Measurements from ENCODE around the gene ARHGAP30.

The ARHGAP30 gene

DNA sequence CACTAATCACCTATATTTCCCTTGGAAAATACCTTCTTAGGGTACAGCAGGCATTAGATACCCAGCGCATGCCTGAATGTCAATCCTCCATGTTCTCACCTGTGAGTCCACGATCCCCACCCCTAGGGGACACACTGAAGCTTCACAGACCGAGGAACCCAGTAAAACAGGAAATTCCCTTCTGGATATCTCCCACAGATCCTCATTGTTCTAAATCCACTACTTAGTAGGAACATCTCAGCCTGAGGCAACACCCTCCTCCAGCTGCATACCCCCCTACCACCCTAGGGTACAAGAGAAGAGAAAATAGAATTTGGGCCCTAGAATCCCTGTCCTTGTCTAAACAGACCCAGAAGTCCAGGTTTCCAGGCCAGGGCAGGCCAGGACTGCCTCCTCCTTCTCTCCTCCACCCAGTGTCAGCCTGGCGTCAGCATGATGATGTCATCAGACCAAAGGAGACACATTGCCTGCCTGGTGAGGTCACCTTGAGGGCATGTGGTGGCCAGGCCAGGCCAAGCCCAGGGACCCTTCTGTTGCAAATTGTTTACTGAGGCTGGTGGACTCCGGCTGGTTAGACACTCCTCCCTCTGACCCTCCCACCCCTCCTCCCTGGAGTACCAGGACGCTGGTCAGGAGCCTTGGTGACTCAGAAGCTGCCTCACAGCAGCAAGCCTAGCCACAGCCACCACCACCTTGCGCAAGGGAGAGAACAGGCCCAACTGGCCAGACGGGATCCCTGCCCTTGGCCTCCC lies 13.5 kb upstream of the ARHGAP30 start:
- no peak for DNase-seq (ENCODE audit: low spot score)
- Histone ChIP-seq H2AFZ (ENCODE audit: low read length) (no peak overlapping the region), H3K36me3 (replicated peaks in 1 of 2; ENCODE audit: control insufficient read depth in 2 of 2, insufficient read depth in 2 of 2, low read length in 2 of 2) (no peaks in the 10 kb centered on the region), H3K14ac (ENCODE audit: low read length) (no peak overlapping the region), H3K23ac (ENCODE audit: low read depth, low read length, poor library complexity) (no peak overlapping the region), H3K27ac (replicated peaks; ENCODE audit: low read length) (no peak overlapping the region), H3K18ac (ENCODE audit: low read length) (peak overlapping the region; percentile 16), H3K27me3 (ENCODE audit: control insufficient read depth in 3 of 3, insufficient read depth in 3 of 3, low read depth in 1 of 3, low read length in 3 of 3) (peaks cover 0 to 23% (median 0%) of the 10 kb centered on the region in 3 experiments), H2AK5ac (ENCODE audit: low read depth, low read length) (peak overlapping the region; percentile 74), H3K79me1 (ENCODE audit: low read depth, low read length) (no peaks in the 10 kb centered on the region), H4K8ac (ENCODE audit: low read depth, low read length) (no peak overlapping the region), H3K4me2 (ENCODE audit: insufficient read depth, low read length, poor library complexity, severe bottlenecking) (no peak overlapping the region), H2BK15ac (ENCODE audit: low read length) (no peak overlapping the region), H3K9me3 (replicated peaks in 1 of 2; ENCODE audit: control insufficient read depth in 2 of 2, insufficient read depth in 1 of 2, low read depth in 1 of 2, low read length in 2 of 2) (no peaks in the 10 kb centered on the region), H3K9ac (ENCODE audit: low read depth, low read length, poor library complexity) (no peak overlapping the region), H3K4me3 (ENCODE audit: low read length in 2 of 2) (no peak overlapping the region), H3K4me1 (ENCODE audit: control insufficient read depth in 2 of 2, insufficient read depth in 1 of 2, low read depth in 1 of 2, low read length in 2 of 2) (peaks cover 4 to 6% of the 10 kb centered on the region in 2 donors), H4K91ac (ENCODE audit: low read depth, low read length, poor library complexity) (no peak overlapping the region), H2BK12ac (ENCODE audit: low read length) (no peak overlapping the region), H2BK120ac (ENCODE audit: low read depth, low read length) (no peak overlapping the region), H3K4ac (ENCODE audit: low read length) (no peak overlapping the region), H2BK5ac (ENCODE audit: low read length) (no peak overlapping the region)
- WGBS, 2 donors (ENCODE audit: extremely low coverage in 2 of 2, insufficient read length in 2 of 2, insufficient replicate concordance in 1 of 2): no CpG with 5 or more reads among the region's 8 CpGs

DNA sequence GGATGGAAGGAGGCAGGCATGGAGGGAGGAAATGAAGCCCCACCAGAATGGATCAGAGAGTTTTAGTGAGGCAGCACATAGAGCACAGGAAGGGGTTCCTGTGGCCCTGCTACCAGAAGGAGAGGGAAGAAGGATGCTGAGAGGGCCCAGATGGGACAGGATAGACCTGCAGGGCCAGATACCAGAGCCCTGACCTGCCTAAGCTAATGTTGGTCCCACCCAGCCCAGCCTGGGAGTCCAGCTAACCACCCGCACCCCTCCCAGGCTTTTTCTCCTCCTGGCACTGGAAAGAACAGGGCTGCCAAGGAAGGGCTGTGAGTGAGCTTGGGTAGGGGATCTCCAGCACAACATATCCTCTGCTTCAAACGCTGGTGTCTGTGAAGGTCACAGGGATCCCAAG lies 12.8 kb upstream of the ARHGAP30 start:
- no peaks in the 10 kb centered on the region for H3K9me3 ChIP-seq (replicated peaks in 1 of 2; ENCODE audit: control insufficient read depth in 2 of 2, insufficient read depth in 1 of 2, low read depth in 1 of 2, low read length in 2 of 2)

DNA sequence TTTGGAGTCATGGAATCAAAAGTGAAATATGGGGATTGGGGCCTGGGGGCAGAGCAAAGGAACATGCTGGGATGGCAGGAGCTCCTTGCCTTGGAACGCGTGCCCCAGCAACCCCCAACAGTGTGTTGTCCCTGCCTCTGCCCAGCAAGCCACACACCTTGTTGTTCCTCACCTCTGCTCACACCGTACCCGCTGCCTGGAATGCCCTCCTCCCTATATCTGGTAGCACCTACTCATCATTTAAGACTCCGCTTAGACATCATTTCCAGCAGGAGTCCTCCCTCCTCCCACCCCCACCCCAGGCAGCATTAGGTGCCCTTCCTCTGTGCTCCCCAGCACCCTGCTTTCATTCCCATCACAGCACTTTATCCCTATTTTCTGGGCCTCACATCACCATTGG lies 11.8 kb upstream of the ARHGAP30 start:
- H3K9ac ChIP-seq (ENCODE audit: low read depth, low read length, poor library complexity): no peak overlapping the region
- H3K4ac ChIP-seq (ENCODE audit: low read length): no peak overlapping the region
- peaks cover 6 to 7% of the 10 kb centered on the region in 2 donors for H3K4me1 ChIP-seq (ENCODE audit: control insufficient read depth in 2 of 2, insufficient read depth in 1 of 2, low read depth in 1 of 2, low read length in 2 of 2)
- H2AFZ ChIP-seq (ENCODE audit: low read length): no peak overlapping the region
- H2BK5ac ChIP-seq (ENCODE audit: low read length): no peak overlapping the region
- no peak overlapping the region for H2AK5ac ChIP-seq (ENCODE audit: low read depth, low read length)
- H4K91ac ChIP-seq (ENCODE audit: low read depth, low read length, poor library complexity): no peak overlapping the region
- no peak overlapping the region for H3K14ac ChIP-seq (ENCODE audit: low read length)
- no peak overlapping the region for H4K8ac ChIP-seq (ENCODE audit: low read depth, low read length)
- H3K36me3 ChIP-seq (replicated peaks in 1 of 2; ENCODE audit: control insufficient read depth in 2 of 2, insufficient read depth in 2 of 2, low read length in 2 of 2): no peaks in the 10 kb centered on the region
- H3K23ac ChIP-seq (ENCODE audit: low read depth, low read length, poor library complexity): no peak overlapping the region
- no CpG with 5 or more reads among the region's 5 CpGs for WGBS, 2 donors (ENCODE audit: extremely low coverage in 2 of 2, insufficient read length in 2 of 2, insufficient replicate concordance in 1 of 2)
- DNase-seq (ENCODE audit: low spot score): no peak
- peaks cover 0 to 13% (median 0%) of the 10 kb centered on the region in 3 experiments for H3K27me3 ChIP-seq (ENCODE audit: control insufficient read depth in 3 of 3, insufficient read depth in 3 of 3, low read depth in 1 of 3, low read length in 3 of 3)
- no peaks in the 10 kb centered on the region for H3K9me3 ChIP-seq (replicated peaks in 1 of 2; ENCODE audit: control insufficient read depth in 2 of 2, insufficient read depth in 1 of 2, low read depth in 1 of 2, low read length in 2 of 2)
- H3K79me1 ChIP-seq (ENCODE audit: low read depth, low read length): no peaks in the 10 kb centered on the region
- H3K4me3 ChIP-seq (ENCODE audit: low read length in 2 of 2): no peak overlapping the region
- no peak overlapping the region for H3K18ac ChIP-seq (ENCODE audit: low read length)
- H2BK12ac ChIP-seq (ENCODE audit: low read length): no peak overlapping the region
- H2BK15ac ChIP-seq (ENCODE audit: low read length): no peak overlapping the region
- H3K27ac ChIP-seq (replicated peaks; ENCODE audit: low read length): no peak overlapping the region
- no peak overlapping the region for H2BK120ac ChIP-seq (ENCODE audit: low read depth, low read length)
- H3K4me2 ChIP-seq (ENCODE audit: insufficient read depth, low read length, poor library complexity, severe bottlenecking): no peak overlapping the region

More for the DNA sequence above, 12.8 kb upstream of the ARHGAP30 start:
- H3K23ac ChIP-seq (ENCODE audit: low read depth, low read length, poor library complexity): no peak overlapping the region
- WGBS, 2 donors (ENCODE audit: extremely low coverage in 2 of 2, insufficient read length in 2 of 2, insufficient replicate concordance in 1 of 2): no CpG with 5 or more reads among the region's 2 CpGs
- no peak overlapping the region for H3K27ac ChIP-seq (replicated peaks; ENCODE audit: low read length)
- no peak overlapping the region for H3K4me2 ChIP-seq (ENCODE audit: insufficient read depth, low read length, poor library complexity, severe bottlenecking)
- H2BK15ac ChIP-seq (ENCODE audit: low read length): no peak overlapping the region
- H3K18ac ChIP-seq (ENCODE audit: low read length): no peak overlapping the region
- H3K14ac ChIP-seq (ENCODE audit: low read length): no peak overlapping the region
- no peak overlapping the region for H2BK12ac ChIP-seq (ENCODE audit: low read length)
- DNase-seq (ENCODE audit: low spot score): no peak
- no peak overlapping the region for H2BK5ac ChIP-seq (ENCODE audit: low read length)
- H3K27me3 ChIP-seq (ENCODE audit: control insufficient read depth in 3 of 3, insufficient read depth in 3 of 3, low read depth in 1 of 3, low read length in 3 of 3): peaks cover 0 to 17% (median 0%) of the 10 kb centered on the region in 3 experiments
- H4K91ac ChIP-seq (ENCODE audit: low read depth, low read length, poor library complexity): no peak overlapping the region
- H3K36me3 ChIP-seq (replicated peaks in 1 of 2; ENCODE audit: control insufficient read depth in 2 of 2, insufficient read depth in 2 of 2, low read length in 2 of 2): no peaks in the 10 kb centered on the region
- no peak overlapping the region for H4K8ac ChIP-seq (ENCODE audit: low read depth, low read length)
- no peak overlapping the region for H2BK120ac ChIP-seq (ENCODE audit: low read depth, low read length)
- no peak overlapping the region for H3K9ac ChIP-seq (ENCODE audit: low read depth, low read length, poor library complexity)
- H2AFZ ChIP-seq (ENCODE audit: low read length): no peak overlapping the region
- H3K4me3 ChIP-seq (ENCODE audit: low read length in 2 of 2): no peak overlapping the region
- peaks cover 4 to 6% of the 10 kb centered on the region in 2 donors for H3K4me1 ChIP-seq (ENCODE audit: control insufficient read depth in 2 of 2, insufficient read depth in 1 of 2, low read depth in 1 of 2, low read length in 2 of 2)
- H2AK5ac ChIP-seq (ENCODE audit: low read depth, low read length): peak overlapping the region; percentile 22
- H3K79me1 ChIP-seq (ENCODE audit: low read depth, low read length): no peaks in the 10 kb centered on the region
- no peak overlapping the region for H3K4ac ChIP-seq (ENCODE audit: low read length)

- H3K27ac ChIP-seq (replicated peaks; ENCODE audit: low read length): no peak overlapping the region
- H3K14ac ChIP-seq (ENCODE audit: low read length): no peak overlapping the region
- no peak overlapping the region for H2AK5ac ChIP-seq (ENCODE audit: low read depth, low read length)
- no peak overlapping the region for H3K4me3 ChIP-seq (ENCODE audit: low read length in 2 of 2)
- H3K36me3 ChIP-seq (replicated peaks in 1 of 2; ENCODE audit: control insufficient read depth in 2 of 2, insufficient read depth in 2 of 2, low read length in 2 of 2): no peaks in the 10 kb centered on the region
- no peak overlapping the region for H2BK5ac ChIP-seq (ENCODE audit: low read length)
- H3K9ac ChIP-seq (ENCODE audit: low read depth, low read length, poor library complexity): no peak overlapping the region
- no CpG with 5 or more reads among the region's 5 CpGs for WGBS, 2 donors (ENCODE audit: extremely low coverage in 2 of 2, insufficient read length in 2 of 2, insufficient replicate concordance in 1 of 2)
- H3K27me3 ChIP-seq (ENCODE audit: control insufficient read depth in 3 of 3, insufficient read depth in 3 of 3, low read depth in 1 of 3, low read length in 3 of 3): peaks cover 0 to 8% (median 0%) of the 10 kb centered on the region in 3 experiments
- H3K23ac ChIP-seq (ENCODE audit: low read depth, low read length, poor library complexity): no peak overlapping the region
- H3K9me3 ChIP-seq (replicated peaks in 1 of 2; ENCODE audit: control insufficient read depth in 2 of 2, insufficient read depth in 1 of 2, low read depth in 1 of 2, low read length in 2 of 2): no peaks in the 10 kb centered on the region
- H2BK12ac ChIP-seq (ENCODE audit: low read length): no peak overlapping the region
- no peak overlapping the region for H4K91ac ChIP-seq (ENCODE audit: low read depth, low read length, poor library complexity)
- H3K4me2 ChIP-seq (ENCODE audit: insufficient read depth, low read length, poor library complexity, severe bottlenecking): no peak overlapping the region
- no peaks in the 10 kb centered on the region for H3K79me1 ChIP-seq (ENCODE audit: low read depth, low read length)
- H2BK120ac ChIP-seq (ENCODE audit: low read depth, low read length): no peak overlapping the region
- no peak for DNase-seq (ENCODE audit: low spot score)
- H2AFZ ChIP-seq (ENCODE audit: low read length): no peak overlapping the region
- peaks cover 6 to 7% of the 10 kb centered on the region in 2 donors for H3K4me1 ChIP-seq (ENCODE audit: control insufficient read depth in 2 of 2, insufficient read depth in 1 of 2, low read depth in 1 of 2, low read length in 2 of 2)
- H2BK15ac ChIP-seq (ENCODE audit: low read length): no peak overlapping the region
- no peak overlapping the region for H4K8ac ChIP-seq (ENCODE audit: low read depth, low read length)
- no peak overlapping the region for H3K4ac ChIP-seq (ENCODE audit: low read length)
- peak overlapping the region; percentile 35 for H3K18ac ChIP-seq (ENCODE audit: low read length)
Measured at GRCh38 chr1:161080441-161081405, 11.0 kb upstream of the ARHGAP30 start.
